ENCODE measurements around the gene PER3. TPM values are rescaled to one million over a fixed set of nuclear protein-coding genes. Genes with fewer than 3 reads are reported as not detected.

PER3 gene
- total and polyA plus RNA-seq, 12 donors, result 2.1 to 36.3 (median 16.9) TPM

- ATAC-seq (no peak), DNase-seq (no peak)
- no peaks in the 10 kb centered on the region for H3K4me1 ChIP-seq
- H3K27me3 ChIP-seq, result peaks cover 0 to 51% (median 38%) of the 10 kb centered on the region in 7 donors
- intact Hi-C loops (cut with DNase I), result no loop called here
- no peaks in the 10 kb centered on the region for H3K36me3 ChIP-seq
- 97 to 99% methylated on average over 2 of the region's 2 CpGs for WGBS, 2 donors
- no peaks in the 10 kb centered on the region for H3K9me3 ChIP-seq
- no peak overlapping the region for H3K4me3 ChIP-seq
- TF ChIP-seq CTCF (IDR thresholded peaks at IDR 0.05), result no peak
- no peak overlapping the region for H3K27ac ChIP-seq
These were observed 106.8 kb downstream of the PER3 start for GRCh38 chr1:7890853-7891252.

GRCh38 chr1:7891804-7892203 lies 107.7 kb downstream of the PER3 start:
- ATAC-seq, result no peak
- intact Hi-C loops (cut with DNase I), result no loop called here
- DNase-seq, result no peak
- no peaks in the 10 kb centered on the region for H3K9me3 ChIP-seq
- no peak overlapping the region for H3K27ac ChIP-seq
- no peak for TF ChIP-seq CTCF (IDR thresholded peaks at IDR 0.05)
- H3K4me3 ChIP-seq, result no peak overlapping the region
- H3K4me1 ChIP-seq, result no peaks in the 10 kb centered on the region
- H3K36me3 ChIP-seq, result no peaks in the 10 kb centered on the region
- WGBS, 2 donors, result 60 to 64% methylated on average over 9 of the region's 9 CpGs
- H3K27me3 ChIP-seq, result peaks cover 0 to 42% (median 28%) of the 10 kb centered on the region in 7 donors

- WGBS, 2 donors, result 84 to 86% methylated on average over 13 of the region's 13 CpGs
- H3K4me3 ChIP-seq, result no peak overlapping the region
- intact Hi-C loops (cut with DNase I), result no loop called here
- H3K4me1 ChIP-seq, result no peaks in the 10 kb centered on the region
- TF ChIP-seq CTCF (IDR thresholded peaks at IDR 0.05), result no peak
- ATAC-seq, result no peak
- H3K36me3 ChIP-seq, result no peaks in the 10 kb centered on the region
- no peak for DNase-seq
- peaks cover 0 to 24% (median 14%) of the 10 kb centered on the region in 7 donors for H3K27me3 ChIP-seq
- H3K27ac ChIP-seq, result no peak overlapping the region
- H3K9me3 ChIP-seq, result no peaks in the 10 kb centered on the region
These were observed 109.6 kb downstream of the PER3 start for GRCh38 chr1:7893529-7894180.

Other genes with a start within 250 kb of the PER3 start
- 10 to 100 TPM; 64.5 to 88.4 (median 76.7) TPM for gene VAMP3, start 13.0 kb upstream of the PER3 start, total RNA-seq
- 10 to 100 TPM; 48.7 to 49.8 TPM for gene VAMP3, start 13.0 kb upstream of the PER3 start, polyA plus RNA-seq
- gene UTS2, start 68.8 kb downstream of the PER3 start, total RNA-seq, result under 1 TPM in 1 of 10 donors, not detected in 9; 0.16 TPM
- not detected for gene UTS2, start 68.8 kb downstream of the PER3 start, polyA plus RNA-seq
- 1 to 10 TPM in 1 of 10 donors, under 1 TPM in 3, not detected in 6; 0.04 to 3.1 (median 0.11) TPM for gene TNFRSF9, start 156.5 kb downstream of the PER3 start, total RNA-seq
- under 1 TPM in 1 of 2 donors, not detected in 1; 0.03 TPM for gene TNFRSF9, start 156.5 kb downstream of the PER3 start, polyA plus RNA-seq
- 100 to 1,000 TPM; 329 to 411 (median 353) TPM for gene PARK7, start 177.4 kb downstream of the PER3 start, total RNA-seq
- gene PARK7, start 177.4 kb downstream of the PER3 start, polyA plus RNA-seq, result 100 to 1,000 TPM; 322 to 462 TPM
- gene ERRFI1, start 242.0 kb downstream of the PER3 start, total RNA-seq, result 10 to 100 TPM in 5 of 10 donors, 1 to 10 TPM in 5; 5.8 to 15.9 (median 10.0) TPM
- gene ERRFI1, start 242.0 kb downstream of the PER3 start, polyA plus RNA-seq, result 10 to 100 TPM in 1 of 2 donors, 1 to 10 TPM in 1; 6.5 to 17.5 TPM